ENCODE results near the gene ASH1L. TPM values are rescaled to one million over a fixed set of nuclear protein-coding genes. Genes with fewer than 3 reads are reported as not detected.
"Not testable (repeated sequence)": the region's sequence is repeated elsewhere in the genome, so short reads cannot be mapped to it uniquely, and the experiment has no call there.

The ASH1L gene
- 59.8 TPM for total RNA-seq

- Histone ChIP-seq H3K27me3 (ENCODE audit: insufficient read depth, low read length) (no peaks in the 10 kb centered on the region), H3K4me3 (ENCODE audit: low read length) (peak within 1 kb of the TSS; percentile 92), H3K4me1 (ENCODE audit: insufficient read depth, low read length) (peaks cover 48% of the 10 kb centered on the region), H3K9me3 (ENCODE audit: low read depth, low read length) (no peaks in the 10 kb centered on the region)
Measured at GRCh38 chr1:155562581-155563376, at the start of gene ASH1L. Gene ASH1L (minus strand): TSS chr1:155562803. CDS start chr1:155521519, 41,284 bp downstream.

- not testable (repeated sequence) for H3K9me3 ChIP-seq (ENCODE audit: low read depth, low read length); H3K27me3 ChIP-seq (ENCODE audit: insufficient read depth, low read length); H3K4me1 ChIP-seq (ENCODE audit: insufficient read depth, low read length)
- peak overlapping the region; percentile 66 for H3K4me3 ChIP-seq (ENCODE audit: low read length)
Measured at GRCh38 chr1:155610257-155610647, 47.6 kb upstream of the ASH1L start.

- Histone ChIP-seq H3K27me3 (ENCODE audit: insufficient read depth, low read length) (no peaks in the 10 kb centered on the region), H3K4me1 (ENCODE audit: insufficient read depth, low read length) (peaks cover 5% of the 10 kb centered on the region), H3K4me3 (ENCODE audit: low read length) (peak within 1 kb of the TSS; percentile 66), H3K9me3 (ENCODE audit: low read depth, low read length) (no peaks in the 10 kb centered on the region)
Measured at GRCh38 chr1:155609515-155610256, 47.1 kb upstream of the ASH1L start, which contains the start of gene MSTO1. Gene MSTO1 (plus strand): TSS chr1:155610218. CDS start chr1:155610249, 31 bp downstream.

- no peaks in the 10 kb centered on the region for H3K27me3 ChIP-seq (ENCODE audit: insufficient read depth, low read length)
- no peaks in the 10 kb centered on the region for H3K9me3 ChIP-seq (ENCODE audit: low read depth, low read length)
- H3K4me1 ChIP-seq (ENCODE audit: insufficient read depth, low read length), result peaks cover 5% of the 10 kb centered on the region
- no peak overlapping the region for H3K4me3 ChIP-seq (ENCODE audit: low read length)
Measured at GRCh38 chr1:155608888-155609225, 46.3 kb upstream of the ASH1L start.

- Histone ChIP-seq H3K4me3 (ENCODE audit: low read length) (no peak overlapping the region), H3K27me3 (ENCODE audit: insufficient read depth, low read length) (no peaks in the 10 kb centered on the region), H3K4me1 (ENCODE audit: insufficient read depth, low read length) (peaks cover 5% of the 10 kb centered on the region), H3K9me3 (ENCODE audit: low read depth, low read length) (no peaks in the 10 kb centered on the region)
Measured at GRCh38 chr1:155607708-155608107, 45.1 kb upstream of the ASH1L start.

GRCh38 chr1:155599828-155600572, 37.4 kb upstream of the ASH1L start:
- not testable (repeated sequence) for H3K4me1 ChIP-seq (ENCODE audit: insufficient read depth, low read length); H3K9me3 ChIP-seq (ENCODE audit: low read depth, low read length); H3K4me3 ChIP-seq (ENCODE audit: low read length); H3K27me3 ChIP-seq (ENCODE audit: insufficient read depth, low read length)

GRCh38 chr1:155598842-155599331, 36.3 kb upstream of the ASH1L start:
- Histone ChIP-seq H3K9me3 (ENCODE audit: low read depth, low read length) (no peaks in the 10 kb centered on the region), H3K27me3 (ENCODE audit: insufficient read depth, low read length) (no peaks in the 10 kb centered on the region), H3K4me3 (ENCODE audit: low read length) (no peak overlapping the region), H3K4me1 (ENCODE audit: insufficient read depth, low read length) (peaks cover 4% of the 10 kb centered on the region)

GRCh38 chr1:155596864-155597263, 34.3 kb upstream of the ASH1L start:
- no peak overlapping the region for H3K4me3 ChIP-seq (ENCODE audit: low read length)
- H3K27me3 ChIP-seq (ENCODE audit: insufficient read depth, low read length), result no peaks in the 10 kb centered on the region
- H3K9me3 ChIP-seq (ENCODE audit: low read depth, low read length), result no peaks in the 10 kb centered on the region
- peaks cover 4% of the 10 kb centered on the region for H3K4me1 ChIP-seq (ENCODE audit: insufficient read depth, low read length)

GRCh38 chr1:155595877-155596474, 33.4 kb upstream of the ASH1L start:
- H3K9me3 ChIP-seq (ENCODE audit: low read depth, low read length); H3K27me3 ChIP-seq (ENCODE audit: insufficient read depth, low read length); H3K4me1 ChIP-seq (ENCODE audit: insufficient read depth, low read length); H3K4me3 ChIP-seq (ENCODE audit: low read length): not testable (repeated sequence)

- no peaks in the 10 kb centered on the region for H3K9me3 ChIP-seq (ENCODE audit: low read depth, low read length)
- no peaks in the 10 kb centered on the region for H3K27me3 ChIP-seq (ENCODE audit: insufficient read depth, low read length)
- H3K4me1 ChIP-seq (ENCODE audit: insufficient read depth, low read length), result no peaks in the 10 kb centered on the region
- no peak overlapping the region for H3K4me3 ChIP-seq (ENCODE audit: low read length)
Measured at GRCh38 chr1:155591770-155592169, 29.2 kb upstream of the ASH1L start.

GRCh38 chr1:155590516-155591247, 28.1 kb upstream of the ASH1L start:
- not testable (repeated sequence) for H3K4me3 ChIP-seq (ENCODE audit: low read length); H3K9me3 ChIP-seq (ENCODE audit: low read depth, low read length); H3K4me1 ChIP-seq (ENCODE audit: insufficient read depth, low read length); H3K27me3 ChIP-seq (ENCODE audit: insufficient read depth, low read length)

- H3K4me1 ChIP-seq (ENCODE audit: insufficient read depth, low read length); H3K27me3 ChIP-seq (ENCODE audit: insufficient read depth, low read length); H3K4me3 ChIP-seq (ENCODE audit: low read length); H3K9me3 ChIP-seq (ENCODE audit: low read depth, low read length): not testable (repeated sequence)
Measured at GRCh38 chr1:155589282-155589681, 26.7 kb upstream of the ASH1L start.

- not testable (repeated sequence) for H3K9me3 ChIP-seq (ENCODE audit: low read depth, low read length); H3K4me3 ChIP-seq (ENCODE audit: low read length); H3K4me1 ChIP-seq (ENCODE audit: insufficient read depth, low read length); H3K27me3 ChIP-seq (ENCODE audit: insufficient read depth, low read length)
Measured at GRCh38 chr1:155583846-155584245, 21.2 kb upstream of the ASH1L start.

GRCh38 chr1:155575608-155576007, 13.0 kb upstream of the ASH1L start:
- not testable (repeated sequence) for H3K4me3 ChIP-seq (ENCODE audit: low read length); H3K4me1 ChIP-seq (ENCODE audit: insufficient read depth, low read length); H3K27me3 ChIP-seq (ENCODE audit: insufficient read depth, low read length); H3K9me3 ChIP-seq (ENCODE audit: low read depth, low read length)
